NT2/D1 (cell line): ENCODE measurements around the gene SNX4.
"Not testable (repeated sequence)": the region's sequence is repeated elsewhere in the genome, so short reads cannot be mapped to it uniquely, and the experiment has no call there.

ENCODE experiments used
- DNase-seq: peaks from one replicate; pipeline ENCODE4 v3.0.0-alpha.2; 2011; ENCODE audit warnings: low read depth, low spot score
- H3K27me3 ChIP-seq: 2 replicates; pipeline ENCODE4 v1.6.0; 2011; ENCODE audit warnings: mild to moderate bottlenecking; ENCODE audit not compliant: insufficient read length, insufficient read depth
- H3K36me3 ChIP-seq: 2 replicates; pipeline ENCODE4 v1.6.1; 2011; ENCODE audit warnings: mild to moderate bottlenecking, low read length, mixed read lengths; ENCODE audit not compliant: insufficient read depth, insufficient read length
- H3K4me1 ChIP-seq: 2 replicates; pipeline ENCODE4 v1.5.1; 2011; ENCODE audit not compliant: insufficient read depth, insufficient read length
- H3K4me3 ChIP-seq: 2 replicates; pipeline ENCODE4 v1.5.1; 2011; ENCODE audit warnings: low read depth; ENCODE audit not compliant: insufficient read length
- H3K9ac ChIP-seq: 2 replicates; pipeline ENCODE4 v1.6.0; 2011; ENCODE audit warnings: low read depth; ENCODE audit not compliant: insufficient read length
- H3K9me3 ChIP-seq: 2 replicates; pipeline ENCODE4 v1.5.1; 2011; ENCODE audit warnings: mild to moderate bottlenecking, low read length; ENCODE audit not compliant: insufficient read depth
- SUZ12 ChIP-seq: IDR thresholded peaks from 2 replicates; pipeline ENCODE4 v1.6.1; 2011; ENCODE audit not compliant: insufficient read length, insufficient read depth; ENCODE audit errors: extremely low read depth
- YY1 ChIP-seq: IDR thresholded peaks from 2 replicates; pipeline ENCODE4 v1.6.1; 2011; ENCODE audit not compliant: insufficient read length, insufficient read depth
- ZNF274 ChIP-seq: IDR thresholded peaks from 2 replicates; pipeline ENCODE4 v1.6.1; 2011; ENCODE audit warnings: mild to moderate bottlenecking, low read depth, low read length

SNX4 gene

GRCh38 chr3:125519678-125520562 is at the start of gene SNX4:
Gene SNX4 (minus strand): TSS chr3:125520202. CDS start chr3:125520172, 30 bp downstream.
- no peak for TF ChIP-seq YY1
- TF ChIP-seq ZNF274, result no peak
- no peak for TF ChIP-seq SUZ12
- peak within 1 kb of the TSS; percentile 87 for H3K4me3 ChIP-seq
- peak within 1 kb of the TSS; percentile 91 for H3K9ac ChIP-seq
- no peaks in the 10 kb centered on the region for H3K4me1 ChIP-seq
- H3K36me3 ChIP-seq, result peaks cover 34% of the 10 kb centered on the region
- H3K9me3 ChIP-seq, result no peaks in the 10 kb centered on the region
- peak; percentile 80 for DNase-seq
- no peaks in the 10 kb centered on the region for H3K27me3 ChIP-seq

GRCh38 chr3:125556314-125556713 is 36.3 kb upstream of the SNX4 start:
- Histone ChIP-seq H3K4me3 (no peak overlapping the region), H3K4me1 (no peaks in the 10 kb centered on the region), H3K27me3 (no peaks in the 10 kb centered on the region), H3K9ac (no peak overlapping the region), H3K9me3 (no peaks in the 10 kb centered on the region), H3K36me3 (peaks cover 26% of the 10 kb centered on the region)
- TF ChIP-seq SUZ12 (no peak), YY1 (no peak), ZNF274 (no peak)
- no peak for DNase-seq

DNA sequence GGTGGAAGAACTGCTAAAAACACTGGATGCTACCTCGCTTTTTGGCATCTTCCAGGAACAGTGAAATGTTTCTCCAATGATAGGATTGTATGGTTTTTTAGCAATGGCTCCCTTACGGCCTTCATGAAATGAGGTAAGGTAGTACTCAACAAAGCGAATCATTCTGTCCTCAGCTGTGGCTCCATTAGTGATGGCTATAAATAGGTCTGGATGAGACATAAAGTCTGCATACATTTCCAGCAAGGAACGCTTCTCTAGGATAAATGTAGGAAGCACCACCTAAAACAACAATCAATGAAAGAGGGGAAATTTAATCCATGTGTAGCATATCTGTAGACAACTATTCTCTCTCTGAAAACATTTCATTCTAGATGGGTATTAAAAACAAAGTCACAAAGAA is 32.4 kb upstream of the SNX4 start:
- Histone ChIP-seq H3K9ac (no peak overlapping the region), H3K27me3 (no peaks in the 10 kb centered on the region), H3K36me3 (peaks cover 36% of the 10 kb centered on the region), H3K9me3 (no peaks in the 10 kb centered on the region), H3K4me3 (no peak overlapping the region), H3K4me1 (no peaks in the 10 kb centered on the region)
- TF ChIP-seq ZNF274 (no peak), YY1 (no peak), SUZ12 (no peak)
- DNase-seq, result no peak

DNA sequence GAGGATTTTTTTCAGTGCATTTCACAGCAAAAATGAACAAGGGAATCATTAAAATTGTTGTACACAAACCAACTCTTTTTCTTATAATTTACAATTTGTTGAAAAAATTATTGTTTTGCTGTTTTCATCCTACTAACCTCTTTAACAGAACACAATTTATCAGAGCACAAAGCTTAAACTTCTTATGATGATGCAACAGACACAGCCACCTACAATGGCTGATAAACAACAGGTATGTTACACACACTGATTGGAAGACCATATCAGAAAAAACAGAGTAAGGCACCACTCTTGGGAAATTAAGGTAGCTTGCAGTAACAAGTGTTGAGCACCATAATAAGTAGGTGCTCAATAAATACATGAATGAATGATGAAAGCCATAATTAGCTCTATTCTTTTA is 8.9 kb upstream of the SNX4 start:
- TF ChIP-seq SUZ12 (no peak), YY1 (no peak), ZNF274 (no peak)
- Histone ChIP-seq H3K9me3 (no peaks in the 10 kb centered on the region), H3K9ac (no peak overlapping the region), H3K4me3 (no peak overlapping the region), H3K4me1 (no peaks in the 10 kb centered on the region), H3K36me3 (peaks cover 22% of the 10 kb centered on the region), H3K27me3 (no peaks in the 10 kb centered on the region)
- no peak for DNase-seq

DNA sequence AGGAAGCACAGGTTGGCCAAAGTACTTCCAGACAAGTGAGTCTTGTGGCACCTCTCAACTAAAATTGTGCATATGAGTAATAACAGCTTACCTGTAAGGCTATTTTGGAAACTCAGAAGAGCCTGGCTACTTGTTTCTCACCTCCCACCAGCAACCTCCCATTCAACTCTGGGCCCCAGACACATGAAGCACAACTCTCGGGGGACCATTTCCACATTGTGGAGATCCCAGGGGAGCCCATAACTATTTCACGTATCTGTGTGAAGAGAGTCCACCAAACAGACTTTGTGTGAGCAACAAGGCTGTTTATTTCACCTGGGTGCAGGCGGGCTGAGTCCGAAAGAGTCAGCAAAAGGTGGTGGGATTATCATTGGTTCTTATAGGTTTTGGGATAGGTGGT is 5.2 kb upstream of the SNX4 start:
- Histone ChIP-seq H3K4me1 (no peaks in the 10 kb centered on the region), H3K27me3 (no peaks in the 10 kb centered on the region), H3K4me3 (no peak overlapping the region), H3K9ac (no peak overlapping the region), H3K9me3 (no peaks in the 10 kb centered on the region), H3K36me3 (peaks cover 7% of the 10 kb centered on the region)
- TF ChIP-seq SUZ12 (no peak), YY1 (no peak), ZNF274 (no peak)
- DNase-seq, result no peak

DNA sequence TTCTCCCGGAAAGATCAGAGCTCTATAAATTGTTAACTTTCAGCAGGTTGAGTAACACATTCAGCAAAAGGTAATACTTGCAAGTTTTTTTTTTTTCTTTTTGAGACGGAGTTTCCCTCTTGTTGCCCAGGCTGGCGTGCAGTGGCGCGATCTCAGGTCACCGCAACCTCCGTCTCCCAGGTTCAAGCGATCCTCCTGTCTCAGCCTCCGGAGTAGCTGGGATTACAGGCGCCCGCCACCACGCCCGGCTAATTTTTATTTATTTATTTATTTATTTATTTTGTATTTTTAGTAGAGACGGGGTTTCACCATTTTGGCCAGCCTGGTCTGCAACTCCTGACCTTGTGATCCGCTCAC is 539 bp upstream of the SNX4 start:
- not testable (repeated sequence) for H3K4me1 ChIP-seq, H3K27me3 ChIP-seq, DNase-seq, H3K9me3 ChIP-seq
- H3K4me3 ChIP-seq, result peak overlapping the region; percentile 87
- peak overlapping the region; percentile 91 for H3K9ac ChIP-seq
- peaks cover 29% of the 10 kb centered on the region for H3K36me3 ChIP-seq

DNA sequence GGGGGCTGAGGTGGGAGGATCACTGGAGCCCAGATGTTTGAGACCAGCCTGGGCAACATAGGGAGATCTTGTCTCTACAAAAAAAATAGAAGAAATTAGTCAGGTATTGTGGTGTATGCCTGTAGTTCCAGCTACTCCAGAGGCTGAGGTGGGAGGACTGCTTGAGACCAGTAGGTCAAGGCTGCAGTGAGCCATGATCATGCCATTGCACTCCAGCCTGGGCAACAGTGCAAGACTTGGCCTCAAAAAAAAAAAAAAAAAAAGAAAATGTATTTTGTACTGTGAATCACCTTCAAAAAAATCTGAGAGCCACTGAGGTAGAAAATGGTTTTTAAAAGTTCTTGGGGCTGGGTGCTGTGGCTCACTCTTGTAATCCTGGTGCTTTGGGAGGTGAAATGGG is 4.6 kb downstream of the SNX4 start:
- no peak for DNase-seq
- Histone ChIP-seq H3K9ac (no peak overlapping the region), H3K27me3 (no peaks in the 10 kb centered on the region), H3K4me3 (no peak overlapping the region), H3K9me3 (no peaks in the 10 kb centered on the region), H3K4me1 (no peaks in the 10 kb centered on the region), H3K36me3 (peaks cover 59% of the 10 kb centered on the region)
- TF ChIP-seq SUZ12 (no peak), YY1 (no peak), ZNF274 (no peak)
